Measurements from ENCODE around the gene TCF3. TPM values are rescaled to one million over a fixed set of nuclear protein-coding genes. Genes with fewer than 3 reads are reported as not detected.

The TCF3 gene
- total and polyA plus RNA-seq, 2 donors (not counting 3 experiments of a cell fraction or from before 2014, with no cell fraction given): 147 to 193 TPM

GRCh38 chr19:1672038-1672768, 19.8 kb upstream of the TCF3 start:
- Histone ChIP-seq H2AFZ (ENCODE audit: low read depth, low read length) (peak overlapping the region; percentile 57), H3K27me3 (ENCODE audit: control insufficient read depth in 2 of 2, insufficient read depth in 2 of 2, low read length in 2 of 2) (peaks cover 24 to 43% of the 10 kb centered on the region in 2 experiments), H3K79me2 (ENCODE audit: control insufficient read depth, insufficient read depth, low read length) (no peaks in the 10 kb centered on the region), H3K4me2 (ENCODE audit: insufficient read depth, low read length) (no peak overlapping the region), H3K9me3 (replicated peaks; ENCODE audit: control insufficient read depth, insufficient read depth, low read length) (no peaks in the 10 kb centered on the region), H3K9ac (replicated peaks; ENCODE audit: extremely low read depth, insufficient read depth, low read length) (no peak overlapping the region), H3K4me3 (replicated peaks in 1 of 3; ENCODE audit: insufficient read depth in 1 of 3, low read depth in 1 of 3, low read length in 3 of 3) (no peak overlapping the region), H3K27ac (ENCODE audit: insufficient read depth, low read depth, low read length) (no peak overlapping the region), H3K9me1 (replicated peaks; ENCODE audit: control insufficient read depth, extremely low read depth, insufficient read depth, low read length) (no peaks in the 10 kb centered on the region), H3K36me3 (ENCODE audit: control insufficient read depth in 2 of 2, extremely low read depth in 1 of 2, insufficient read depth in 2 of 2, low read length in 2 of 2) (no peaks in the 10 kb centered on the region), H3K4me1 (ENCODE audit: control insufficient read depth, extremely low read depth, insufficient read depth, low read length) (no peaks in the 10 kb centered on the region), H4K20me1 (replicated peaks; ENCODE audit: control insufficient read depth, extremely low read depth, insufficient read depth, low read length) (no peaks in the 10 kb centered on the region)
- CTCF ChIA-PET: interaction anchor here (0.6 to 7.5 kb wide), 57 partner anchors 8 to 169 kb away, joined by 3 to 177 read pairs (median 4); partner anchors contain the start of genes ONECUT3, TCF3 and UQCR11
- FAIRE-seq (no peak), DNase-seq (ENCODE audit: low read depth, low spot score) (no peak)
- intact Hi-C loops (cut with micrococcal nuclease) (loop anchor here (1.0 to 5.0 kb wide), 4 partner anchors 67 to 126 kb away; partner anchors contain the start of gene UQCR11), dilution Hi-C loops (cut with MboI; ENCODE audit: extremely low pct_ligation_motif_present, low sequenced_read_pairs) (no loop called here)
- TF ChIP-seq CTCF (IDR thresholded peaks at IDR 0.05; ENCODE audit: extremely low read depth in 1 of 2, insufficient read depth in 1 of 2, low read depth in 1 of 2, low read length in 2 of 2) (peak; percentile 57 to 71), GATA2 (IDR thresholded peaks at IDR 0.05; ENCODE audit: insufficient read depth, insufficient read length, low read depth, low read length) (no peak), MYC (IDR thresholded peaks at IDR 0.05; ENCODE audit: low read depth, low read length) (peak; percentile 6), POLR2AphosphoS5 (IDR thresholded peaks at IDR 0.05; ENCODE audit: insufficient read depth, low read depth, low read length) (no peak), MAX (IDR thresholded peaks at IDR 0.05; ENCODE audit: insufficient read depth, insufficient read length) (peak; percentile 59)
- POLR2A ChIA-PET: no interaction called here
- BruUV-seq (replicated peaks): no TSS peak
